GM10266 (cell line): ENCODE data around the gene OLFM1.

ENCODE experiments used
- DNase-seq: peaks from one replicate; pipeline ENCODE4 v3.0.0; 2012; ENCODE audit errors: extremely low spot score
- TF ChIP-seq, protein P1 (sequence below): IDR thresholded peaks from 2 replicates; pipeline ENCODE4 v1.5.1; 2012; ENCODE audit warnings: mild to moderate bottlenecking, low read depth; ENCODE audit not compliant: control insufficient read depth, insufficient read depth; ENCODE audit errors: missing control alignments

The OLFM1 gene

DNA sequence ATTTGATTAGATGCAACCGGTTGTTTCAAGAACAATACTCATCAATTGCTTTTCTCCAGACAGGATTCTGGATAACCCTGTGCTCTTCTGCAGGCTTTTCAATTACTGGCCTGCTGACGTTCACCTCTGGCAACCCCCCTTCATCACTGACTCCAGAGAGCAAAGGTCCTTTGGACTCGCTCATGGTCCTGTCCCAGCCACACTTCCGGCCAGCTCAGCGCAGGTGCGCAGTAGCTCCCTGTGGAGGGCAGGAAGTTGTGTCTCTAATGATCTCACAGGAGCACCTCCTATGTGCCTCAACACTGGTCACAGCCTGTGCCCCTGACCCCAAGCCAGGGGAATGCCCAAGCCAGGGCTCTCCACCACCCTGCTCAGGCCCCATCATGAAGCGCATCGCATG lies 44.0 kb downstream of the OLFM1 start:
- TF ChIP-seq, protein P1, sequence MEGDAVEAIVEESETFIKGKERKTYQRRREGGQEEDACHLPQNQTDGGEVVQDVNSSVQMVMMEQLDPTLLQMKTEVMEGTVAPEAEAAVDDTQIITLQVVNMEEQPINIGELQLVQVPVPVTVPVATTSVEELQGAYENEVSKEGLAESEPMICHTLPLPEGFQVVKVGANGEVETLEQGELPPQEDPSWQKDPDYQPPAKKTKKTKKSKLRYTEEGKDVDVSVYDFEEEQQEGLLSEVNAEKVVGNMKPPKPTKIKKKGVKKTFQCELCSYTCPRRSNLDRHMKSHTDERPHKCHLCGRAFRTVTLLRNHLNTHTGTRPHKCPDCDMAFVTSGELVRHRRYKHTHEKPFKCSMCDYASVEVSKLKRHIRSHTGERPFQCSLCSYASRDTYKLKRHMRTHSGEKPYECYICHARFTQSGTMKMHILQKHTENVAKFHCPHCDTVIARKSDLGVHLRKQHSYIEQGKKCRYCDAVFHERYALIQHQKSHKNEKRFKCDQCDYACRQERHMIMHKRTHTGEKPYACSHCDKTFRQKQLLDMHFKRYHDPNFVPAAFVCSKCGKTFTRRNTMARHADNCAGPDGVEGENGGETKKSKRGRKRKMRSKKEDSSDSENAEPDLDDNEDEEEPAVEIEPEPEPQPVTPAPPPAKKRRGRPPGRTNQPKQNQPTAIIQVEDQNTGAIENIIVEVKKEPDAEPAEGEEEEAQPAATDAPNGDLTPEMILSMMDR, result no peak
- DNase-seq, result no peak

DNA sequence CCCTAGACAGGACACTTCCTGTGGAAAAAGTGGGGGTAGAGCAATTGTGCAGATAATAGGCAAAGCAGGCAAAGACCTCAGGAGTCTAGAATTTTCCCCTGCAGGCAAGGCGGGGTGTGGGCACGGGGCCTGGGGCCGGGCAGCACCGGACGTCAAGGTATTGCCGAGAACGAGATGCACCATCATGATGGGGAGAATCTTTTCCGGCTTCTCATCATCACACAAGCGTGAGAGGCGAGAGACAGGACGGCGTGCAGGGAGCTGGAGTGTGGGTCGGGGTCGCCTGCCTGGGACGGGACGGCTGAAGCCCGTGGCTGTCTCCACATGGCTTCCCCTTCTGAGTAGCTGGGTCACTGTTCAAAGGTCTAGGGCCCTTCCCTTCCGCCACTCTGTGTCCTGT lies 44.5 kb downstream of the OLFM1 start:
- no peak for DNase-seq
- TF ChIP-seq, protein P1, result no peak

DNA sequence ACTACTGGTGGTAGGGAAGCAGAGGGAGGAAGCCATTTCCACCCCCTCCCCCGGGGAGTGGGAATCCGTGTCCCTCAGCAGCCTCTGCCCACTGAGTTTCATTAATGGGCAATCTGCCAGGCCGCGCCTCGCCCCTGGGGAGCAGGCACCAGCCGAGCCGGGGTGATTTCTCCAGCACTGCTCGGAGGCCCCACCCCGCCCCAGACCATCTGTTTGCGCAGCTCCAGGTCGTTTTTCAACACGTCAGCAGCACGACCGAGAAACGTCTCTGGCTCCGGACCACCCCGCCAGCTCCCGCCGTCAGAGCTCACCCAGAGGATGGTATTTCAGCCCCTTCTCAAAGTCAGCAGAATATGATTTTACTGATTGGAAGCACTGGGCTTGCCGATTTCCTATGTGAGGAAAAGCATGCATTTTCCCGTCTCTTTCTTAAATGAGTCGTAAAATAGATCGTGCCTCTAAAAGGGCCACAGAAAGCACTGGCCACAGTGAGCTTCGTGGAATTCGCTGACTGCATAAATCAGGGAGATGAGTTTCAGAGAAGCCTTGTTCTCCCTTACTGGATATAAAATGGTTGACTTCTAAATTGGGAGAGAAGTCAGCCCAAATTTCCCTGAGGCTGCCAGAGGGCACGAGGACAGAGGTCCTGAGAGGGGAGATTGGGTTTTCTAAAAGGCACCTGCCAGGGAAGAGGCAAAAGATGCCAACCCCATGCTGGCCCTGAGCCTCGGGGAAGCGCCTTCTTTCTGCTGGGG lies 47.0 kb downstream of the OLFM1 start:
- TF ChIP-seq, protein P1, result no peak
- no peak for DNase-seq

DNA sequence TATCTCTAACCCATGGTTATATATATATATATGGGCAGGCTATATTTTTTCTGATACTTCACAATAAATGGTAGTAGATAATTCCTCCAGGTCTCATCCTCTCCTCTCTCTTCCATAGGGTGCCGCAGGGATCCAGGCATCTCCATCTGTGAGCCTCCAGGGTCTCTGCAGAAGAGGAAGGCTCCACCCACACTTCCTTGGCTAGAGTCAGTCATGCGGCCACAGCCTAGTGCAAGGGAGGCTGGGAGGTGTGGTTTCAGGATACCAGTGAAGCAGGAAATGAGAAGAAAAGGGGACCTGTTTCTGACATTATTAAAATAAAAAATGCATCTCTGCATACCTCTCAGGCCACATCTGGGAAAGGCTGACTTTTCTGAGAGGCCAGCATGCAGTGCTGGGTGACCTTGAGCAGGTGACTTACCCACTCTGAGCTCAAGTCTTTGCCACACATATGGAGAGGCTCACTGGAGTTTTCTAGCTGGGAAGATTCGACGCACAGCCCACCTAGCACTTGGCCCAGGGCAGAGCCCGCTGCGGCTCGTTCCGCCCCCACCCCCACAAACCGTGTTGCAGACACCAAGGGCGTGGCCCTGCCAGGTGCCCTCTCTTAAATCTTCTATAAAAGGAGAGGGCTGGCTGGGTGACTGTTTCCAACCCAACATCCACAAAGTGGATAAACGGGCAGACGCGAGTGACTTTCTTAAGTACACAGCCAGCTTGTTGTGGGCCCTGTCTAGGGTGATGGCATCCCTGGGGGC lies 47.9 kb downstream of the OLFM1 start:
- TF ChIP-seq, protein P1, result no peak
- DNase-seq, result no peak

DNA sequence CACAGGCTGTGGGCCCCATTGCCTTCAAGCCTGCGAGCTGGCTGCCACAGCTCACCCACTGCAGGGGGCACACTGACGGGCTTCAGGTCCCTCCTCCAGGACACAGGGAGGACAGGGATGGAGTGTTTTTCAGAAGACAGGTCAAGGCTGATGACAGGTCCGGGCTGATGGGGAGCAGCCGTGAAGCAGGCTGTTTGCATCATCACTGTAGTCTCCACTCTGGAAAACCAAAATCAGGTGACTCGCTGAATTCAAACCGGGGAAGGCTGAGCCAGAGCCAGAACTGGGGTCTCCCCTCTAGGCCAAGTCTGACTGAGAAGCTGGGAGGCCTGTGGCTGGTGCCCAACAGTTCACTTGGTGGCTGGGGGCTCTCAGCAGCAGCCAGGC lies 48.5 kb downstream of the OLFM1 start:
- no peak for DNase-seq

DNA sequence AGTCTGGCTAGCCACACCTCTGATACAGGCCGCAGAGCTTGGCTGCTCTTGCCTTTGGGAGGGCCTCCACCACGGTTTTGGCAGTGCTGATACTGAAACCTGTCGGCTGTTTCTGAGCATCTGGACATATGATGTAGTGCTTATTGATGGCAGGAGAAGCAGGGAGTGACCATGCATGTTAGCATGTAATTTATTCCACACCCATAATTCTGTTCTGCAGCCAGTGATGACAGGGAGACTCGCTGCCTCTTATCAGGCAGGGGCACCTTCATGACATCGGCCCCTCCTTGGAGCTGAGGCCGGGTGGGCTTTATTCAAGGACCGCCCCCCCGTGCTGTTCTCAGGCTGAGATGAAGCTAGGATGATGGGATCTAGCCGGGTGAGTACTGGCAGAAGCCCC lies 49.0 kb downstream of the OLFM1 start:
- DNase-seq, result no peak

More for the DNA sequence above, 48.5 kb downstream of the OLFM1 start:
- TF ChIP-seq, protein P1, result no peak

More for the DNA sequence above, 49.0 kb downstream of the OLFM1 start:
- TF ChIP-seq, protein P1, result no peak
